Measurements from ENCODE around the gene GPR158.

Gene GPR158

GRCh38 chr10:25169740-25170139 lies 5.1 kb upstream of the GPR158 start:
- H3K27me3 ChIP-seq (ENCODE audit: control insufficient read depth, insufficient read depth, low read length) = no peaks in the 10 kb centered on the region
- H3K9me3 ChIP-seq (ENCODE audit: control insufficient read depth, insufficient read depth, low read length) = no peaks in the 10 kb centered on the region
- H3K36me3 ChIP-seq (ENCODE audit: control insufficient read depth, insufficient read depth, low read length) = no peaks in the 10 kb centered on the region
- DNase-seq (ENCODE audit: low read depth, low spot score) = no peak
- WGBS (ENCODE audit: insufficient coverage, insufficient read length) = no CpG with 5 or more reads among the region's 4 CpGs
- no peak overlapping the region for H3K27ac ChIP-seq (ENCODE audit: low read length)
- no peaks in the 10 kb centered on the region for H3K4me1 ChIP-seq (ENCODE audit: control insufficient read depth, insufficient read depth, low read length)
- H3K4me3 ChIP-seq (ENCODE audit: low read length) = no peak overlapping the region

- Histone ChIP-seq H3K4me1 (ENCODE audit: control insufficient read depth, insufficient read depth, low read length) (no peaks in the 10 kb centered on the region), H3K4me3 (ENCODE audit: low read length) (no peak overlapping the region), H3K27me3 (ENCODE audit: control insufficient read depth, insufficient read depth, low read length) (peaks cover 3% of the 10 kb centered on the region; the same call in 1 of the 2 replicates), H3K9me3 (ENCODE audit: control insufficient read depth, insufficient read depth, low read length) (no peaks in the 10 kb centered on the region), H3K27ac (ENCODE audit: low read length) (no peak overlapping the region), H3K36me3 (ENCODE audit: control insufficient read depth, insufficient read depth, low read length) (no peaks in the 10 kb centered on the region)
- WGBS (ENCODE audit: insufficient coverage, insufficient read length) = no CpG with 5 or more reads among the region's 1 CpG
- DNase-seq (ENCODE audit: low read depth, low spot score) = no peak
Observed at GRCh38 chr10:25170627-25171026, 4.2 kb upstream of the GPR158 start.

- no CpG with 5 or more reads among the region's 66 CpGs for WGBS (ENCODE audit: insufficient coverage, insufficient read length)
- Histone ChIP-seq H3K27me3 (ENCODE audit: control insufficient read depth, insufficient read depth, low read length) (peaks cover 15% of the 10 kb centered on the region; the same call in 1 of the 2 replicates), H3K9me3 (ENCODE audit: control insufficient read depth, insufficient read depth, low read length) (no peaks in the 10 kb centered on the region), H3K4me3 (ENCODE audit: low read length) (peak overlapping the region; percentile 85; the same call in 1 of the 2 replicates), H3K27ac (ENCODE audit: low read length) (no peak overlapping the region), H3K36me3 (ENCODE audit: control insufficient read depth, insufficient read depth, low read length) (no peaks in the 10 kb centered on the region), H3K4me1 (ENCODE audit: control insufficient read depth, insufficient read depth, low read length) (no peaks in the 10 kb centered on the region; the same call in 1 of the 2 replicates)
- DNase-seq (ENCODE audit: low read depth, low spot score) = no peak
Observed at GRCh38 chr10:25175527-25176420, 973 bp downstream of the GPR158 start.

GRCh38 chr10:25176421-25176968 lies 1.7 kb downstream of the GPR158 start:
- WGBS (ENCODE audit: insufficient coverage, insufficient read length) = no CpG with 5 or more reads among the region's 36 CpGs
- Histone ChIP-seq H3K4me3 (ENCODE audit: low read length) (peak overlapping the region; percentile 85; the same call in 1 of the 2 replicates), H3K27ac (ENCODE audit: low read length) (no peak overlapping the region), H3K27me3 (ENCODE audit: control insufficient read depth, insufficient read depth, low read length) (peaks cover 15% of the 10 kb centered on the region; the same call in 1 of the 2 replicates), H3K36me3 (ENCODE audit: control insufficient read depth, insufficient read depth, low read length) (no peaks in the 10 kb centered on the region), H3K4me1 (ENCODE audit: control insufficient read depth, insufficient read depth, low read length) (no peaks in the 10 kb centered on the region; the same call in 1 of the 2 replicates), H3K9me3 (ENCODE audit: control insufficient read depth, insufficient read depth, low read length) (no peaks in the 10 kb centered on the region)
- no peak for DNase-seq (ENCODE audit: low read depth, low spot score)

- Histone ChIP-seq H3K4me1 (ENCODE audit: control insufficient read depth, insufficient read depth, low read length) (no peaks in the 10 kb centered on the region; the same call in 1 of the 2 replicates), H3K27me3 (ENCODE audit: control insufficient read depth, insufficient read depth, low read length) (peaks cover 15% of the 10 kb centered on the region; the same call in 1 of the 2 replicates), H3K4me3 (ENCODE audit: low read length) (no peak overlapping the region; the same call in 1 of the 2 replicates), H3K27ac (ENCODE audit: low read length) (no peak overlapping the region), H3K9me3 (ENCODE audit: control insufficient read depth, insufficient read depth, low read length) (no peaks in the 10 kb centered on the region), H3K36me3 (ENCODE audit: control insufficient read depth, insufficient read depth, low read length) (no peaks in the 10 kb centered on the region)
- WGBS (ENCODE audit: insufficient coverage, insufficient read length) = no CpG with 5 or more reads among the region's 2 CpGs
- DNase-seq (ENCODE audit: low read depth, low spot score) = no peak
Observed at GRCh38 chr10:25177093-25177753, 2.4 kb downstream of the GPR158 start.

- Histone ChIP-seq H3K4me3 (ENCODE audit: low read length) (no peak overlapping the region), H3K4me1 (ENCODE audit: control insufficient read depth, insufficient read depth, low read length) (no peaks in the 10 kb centered on the region; the same call in 1 of the 2 replicates), H3K27me3 (ENCODE audit: control insufficient read depth, insufficient read depth, low read length) (peaks cover 15% of the 10 kb centered on the region; the same call in 1 of the 2 replicates), H3K27ac (ENCODE audit: low read length) (no peak overlapping the region), H3K36me3 (ENCODE audit: control insufficient read depth, insufficient read depth, low read length) (no peaks in the 10 kb centered on the region), H3K9me3 (ENCODE audit: control insufficient read depth, insufficient read depth, low read length) (no peaks in the 10 kb centered on the region)
- no peak for DNase-seq (ENCODE audit: low read depth, low spot score)
- no CpG with 5 or more reads among the region's 2 CpGs for WGBS (ENCODE audit: insufficient coverage, insufficient read length)
Observed at GRCh38 chr10:25177754-25178135, 2.9 kb downstream of the GPR158 start.

GRCh38 chr10:25178411-25178810 lies 3.6 kb downstream of the GPR158 start:
- DNase-seq (ENCODE audit: low read depth, low spot score) = no peak
- Histone ChIP-seq H3K36me3 (ENCODE audit: control insufficient read depth, insufficient read depth, low read length) (no peaks in the 10 kb centered on the region), H3K4me3 (ENCODE audit: low read length) (no peak overlapping the region), H3K27me3 (ENCODE audit: control insufficient read depth, insufficient read depth, low read length) (peaks cover 15% of the 10 kb centered on the region; the same call in 1 of the 2 replicates), H3K4me1 (ENCODE audit: control insufficient read depth, insufficient read depth, low read length) (no peaks in the 10 kb centered on the region; the same call in 1 of the 2 replicates), H3K27ac (ENCODE audit: low read length) (no peak overlapping the region), H3K9me3 (ENCODE audit: control insufficient read depth, insufficient read depth, low read length) (no peaks in the 10 kb centered on the region)

GRCh38 chr10:25180801-25181200 lies 6.0 kb downstream of the GPR158 start:
- H3K36me3 ChIP-seq (ENCODE audit: control insufficient read depth, insufficient read depth, low read length) = no peaks in the 10 kb centered on the region
- no peak overlapping the region for H3K4me3 ChIP-seq (ENCODE audit: low read length)
- no peaks in the 10 kb centered on the region for H3K9me3 ChIP-seq (ENCODE audit: control insufficient read depth, insufficient read depth, low read length)
- no peak overlapping the region for H3K27ac ChIP-seq (ENCODE audit: low read length)
- H3K27me3 ChIP-seq (ENCODE audit: control insufficient read depth, insufficient read depth, low read length) = peaks cover 11% of the 10 kb centered on the region; the same call in 1 of the 2 replicates
- H3K4me1 ChIP-seq (ENCODE audit: control insufficient read depth, insufficient read depth, low read length) = no peaks in the 10 kb centered on the region; the same call in 1 of the 2 replicates
- no peak for DNase-seq (ENCODE audit: low read depth, low spot score)
- WGBS (ENCODE audit: insufficient coverage, insufficient read length) = no CpG with 5 or more reads among the region's 2 CpGs

- Histone ChIP-seq H3K4me3 (ENCODE audit: low read length) (no peak overlapping the region), H3K27ac (ENCODE audit: low read length) (no peak overlapping the region), H3K4me1 (ENCODE audit: control insufficient read depth, insufficient read depth, low read length) (no peaks in the 10 kb centered on the region), H3K36me3 (ENCODE audit: control insufficient read depth, insufficient read depth, low read length) (no peaks in the 10 kb centered on the region), H3K9me3 (ENCODE audit: control insufficient read depth, insufficient read depth, low read length) (no peaks in the 10 kb centered on the region), H3K27me3 (ENCODE audit: control insufficient read depth, insufficient read depth, low read length) (peaks cover 3% of the 10 kb centered on the region; the same call in 1 of the 2 replicates)
- no peak for DNase-seq (ENCODE audit: low read depth, low spot score)
- no CpG with 5 or more reads among the region's 3 CpGs for WGBS (ENCODE audit: insufficient coverage, insufficient read length)
Observed at GRCh38 chr10:25182636-25183035, 7.8 kb downstream of the GPR158 start.

- H3K4me3 ChIP-seq (ENCODE audit: low read length) = no peak overlapping the region
- H3K27me3 ChIP-seq (ENCODE audit: control insufficient read depth, insufficient read depth, low read length) = no peaks in the 10 kb centered on the region
- no peaks in the 10 kb centered on the region for H3K9me3 ChIP-seq (ENCODE audit: control insufficient read depth, insufficient read depth, low read length)
- H3K4me1 ChIP-seq (ENCODE audit: control insufficient read depth, insufficient read depth, low read length) = no peaks in the 10 kb centered on the region
- H3K36me3 ChIP-seq (ENCODE audit: control insufficient read depth, insufficient read depth, low read length) = no peaks in the 10 kb centered on the region
- no peak overlapping the region for H3K27ac ChIP-seq (ENCODE audit: low read length)
- no peak for DNase-seq (ENCODE audit: low read depth, low spot score)
- WGBS (ENCODE audit: insufficient coverage, insufficient read length) = no CpG with 5 or more reads among the region's 5 CpGs
Observed at GRCh38 chr10:25191162-25191895, 16.5 kb downstream of the GPR158 start.
